Activated naive CD4-positive, alpha-beta T cell treated with anti-CD3 and anti-CD28 coated beads for 36 hours (primary cell): ENCODE results near the gene CFAP210. TPM values are rescaled to one million over a fixed set of nuclear protein-coding genes. Genes with fewer than 3 reads are reported as not detected.
A peak's percentile ranks its signal among the peaks of the same experiment; 100 is the strongest.

Experiments used
- CTCF ChIA-PET: fragments of 350-600 bp; sonication (Branson Sonifier 250); formaldehyde crosslinking; loops from one replicate; lab custom pipeline; 2021; ENCODE audit warnings: antibody characterized with exemption; lab: Charles Lee
- DNase-seq: peaks from one replicate; pipeline ENCODE4 v3.0.0-alpha.2; 2020
- H3K27ac Mint-ChIP-seq: one replicate; pipeline ENCODE4 v1.8.0; 2021; ENCODE audit warnings: mild to moderate bottlenecking, mixed read lengths
- H3K27me3 Mint-ChIP-seq: one replicate; pipeline ENCODE4 v1.8.0; 2021; ENCODE audit warnings: low read depth, mixed read lengths
- H3K36me3 Mint-ChIP-seq: one replicate; pipeline ENCODE4 v1.8.0; 2021; ENCODE audit warnings: low read depth, mixed read lengths
- H3K4me1 Mint-ChIP-seq: one replicate; pipeline ENCODE4 v1.8.0; 2021; ENCODE audit warnings: low read depth, mixed read lengths
- H3K4me3 Mint-ChIP-seq: one replicate; pipeline ENCODE4 v1.8.0; 2021; ENCODE audit warnings: mild to moderate bottlenecking, moderate library complexity, mixed read lengths
- H3K9me3 Mint-ChIP-seq: one replicate; pipeline ENCODE4 v1.8.0; 2021; ENCODE audit warnings: mixed read lengths
- intact Hi-C: fragments of 100-400 bp; cut with micrococcal nuclease; formaldehyde crosslinking; loops from one replicate; pipeline ENCODE4 v1.15.1; 2023
- total RNA-seq, 2 experiments: library from RNA; stranded (reverse); gene quantifications; one replicate each; pipeline ENCODE4 v1.2.3, GENCODE V29; 2021

CFAP210 gene
- total RNA-seq: not detected

- Mint-ChIP-seq H3K4me3 (peak within 1 kb of the TSS; percentile 84), H3K9me3 (peaks cover 4% of the 10 kb centered on the region), H3K27me3 (no peaks in the 10 kb centered on the region), H3K27ac (peak within 1 kb of the TSS; percentile 71), H3K36me3 (peaks cover 8% of the 10 kb centered on the region), H3K4me1 (peaks cover 13% of the 10 kb centered on the region)
- DNase-seq: peak; percentile 98
- intact Hi-C loops: loop anchor here (1.0 to 10.0 kb wide), 11 partner anchors 39 to 802 kb away; partner anchors contain the start of genes BBS5, FASTKD1, KLHL23 and LRP2
- CTCF ChIA-PET: no interaction called here
Observed at GRCh38 chr2:169694113-169694893, at the start of gene CFAP210, which contains the start of gene PHOSPHO2. CFAP210 (minus strand) TSS chr2:169694405; CDS start chr2:169694327, 78 bp downstream. PHOSPHO2 (plus strand) TSS chr2:169694469; CDS start chr2:169700972, 6,503 bp downstream.

DNA sequence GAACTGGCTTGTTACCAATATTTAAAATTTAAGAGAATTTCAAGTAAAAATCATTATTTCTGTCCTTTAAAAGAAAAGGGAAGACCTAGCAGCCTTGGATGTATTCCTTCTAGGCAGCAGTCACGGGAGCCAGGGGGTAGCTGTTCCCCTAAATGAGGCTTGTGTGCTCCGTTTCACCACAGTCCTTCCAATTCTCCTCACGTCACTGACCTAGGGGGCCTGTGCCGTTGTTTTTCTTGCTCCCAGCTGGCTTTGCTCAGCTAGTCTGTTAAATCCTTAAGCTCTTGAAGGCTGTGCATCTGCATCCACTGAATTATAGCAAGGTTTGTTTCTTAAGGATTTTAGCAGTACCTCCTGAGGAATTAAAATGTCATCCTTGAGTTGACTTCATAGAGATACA lies 49.3 kb upstream of the CFAP210 start:
- Mint-ChIP-seq H3K36me3 (peaks cover 4% of the 10 kb centered on the region), H3K4me1 (peaks cover 2% of the 10 kb centered on the region), H3K9me3 (no peaks in the 10 kb centered on the region), H3K4me3 (no peak overlapping the region), H3K27ac (no peak overlapping the region), H3K27me3 (no peaks in the 10 kb centered on the region)
- intact Hi-C loops: no loop called here
- DNase-seq: no peak
- CTCF ChIA-PET: no interaction called here

DNA sequence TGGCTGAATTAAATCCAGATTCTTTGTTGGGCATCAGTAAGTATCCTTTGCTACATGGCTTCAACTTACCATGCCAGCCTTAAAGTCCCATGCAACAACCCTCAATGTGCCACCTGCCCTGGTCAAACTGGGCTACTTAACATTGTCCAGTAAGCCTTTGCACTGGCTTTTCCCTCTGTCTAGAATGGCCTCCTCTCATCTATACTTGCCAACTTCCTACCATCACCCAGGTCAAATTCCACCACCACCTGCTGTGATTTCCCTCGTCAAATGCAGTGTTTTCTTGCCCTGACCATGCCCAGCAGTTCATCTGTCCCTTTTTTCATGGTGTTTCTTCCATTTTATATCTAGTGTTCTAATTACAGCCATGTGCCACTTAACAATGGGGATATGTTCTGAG lies 45.1 kb upstream of the CFAP210 start:
- Mint-ChIP-seq H3K36me3 (peaks cover 4% of the 10 kb centered on the region), H3K4me1 (peaks cover 5% of the 10 kb centered on the region), H3K27ac (no peak overlapping the region), H3K27me3 (peaks cover 22% of the 10 kb centered on the region), H3K4me3 (no peak overlapping the region), H3K9me3 (no peaks in the 10 kb centered on the region)
- CTCF ChIA-PET: no interaction called here
- intact Hi-C loops: no loop called here
- DNase-seq: no peak

- Mint-ChIP-seq H3K36me3 (no peaks in the 10 kb centered on the region), H3K27ac (no peak overlapping the region), H3K27me3 (peaks cover 23% of the 10 kb centered on the region), H3K4me1 (peaks cover 5% of the 10 kb centered on the region), H3K4me3 (no peak overlapping the region), H3K9me3 (no peaks in the 10 kb centered on the region)
- intact Hi-C loops: no loop called here
- no peak for DNase-seq
- CTCF ChIA-PET: no interaction called here
Observed at GRCh38 chr2:169738566-169739229, 44.5 kb upstream of the CFAP210 start.

GRCh38 chr2:169736902-169737301 lies 42.7 kb upstream of the CFAP210 start:
- Mint-ChIP-seq H3K27ac (no peak overlapping the region), H3K36me3 (no peaks in the 10 kb centered on the region), H3K4me1 (peaks cover 7% of the 10 kb centered on the region), H3K9me3 (no peaks in the 10 kb centered on the region), H3K27me3 (peaks cover 37% of the 10 kb centered on the region), H3K4me3 (no peak overlapping the region)
- CTCF ChIA-PET: no interaction called here
- intact Hi-C loops: no loop called here
- no peak for DNase-seq

DNA sequence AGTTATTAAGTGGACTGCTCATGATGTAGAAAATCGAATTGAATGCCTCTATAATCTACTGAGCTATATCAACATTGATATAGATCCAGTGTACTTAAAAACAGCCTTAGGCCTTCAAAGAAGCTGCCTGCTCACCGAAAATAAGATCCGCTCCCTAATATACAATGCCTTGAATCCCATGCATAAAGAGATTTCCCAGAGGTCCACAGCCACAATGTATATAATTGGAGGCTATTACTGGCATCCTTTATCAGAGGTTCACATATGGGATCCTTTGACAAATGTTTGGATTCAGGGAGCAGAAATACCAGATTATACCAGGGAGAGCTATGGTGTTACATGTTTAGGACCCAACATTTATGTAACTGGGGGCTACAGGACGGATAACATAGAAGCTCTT lies 41.4 kb upstream of the CFAP210 start:
- CTCF ChIA-PET: no interaction called here
- intact Hi-C loops: no loop called here
- Mint-ChIP-seq H3K4me1 (peaks cover 7% of the 10 kb centered on the region), H3K27me3 (peaks cover 37% of the 10 kb centered on the region), H3K27ac (no peak overlapping the region), H3K9me3 (no peaks in the 10 kb centered on the region), H3K4me3 (no peak overlapping the region), H3K36me3 (no peaks in the 10 kb centered on the region)
- no peak for DNase-seq

GRCh38 chr2:169734169-169734847 lies 40.1 kb upstream of the CFAP210 start:
- Mint-ChIP-seq H3K27ac (no peak overlapping the region), H3K4me3 (peak overlapping the region; percentile 66), H3K27me3 (peaks cover 37% of the 10 kb centered on the region), H3K4me1 (peaks cover 7% of the 10 kb centered on the region), H3K9me3 (no peaks in the 10 kb centered on the region), H3K36me3 (no peaks in the 10 kb centered on the region)
- DNase-seq: peak; percentile 30
- intact Hi-C loops: no loop called here
- CTCF ChIA-PET: no interaction called here

DNA sequence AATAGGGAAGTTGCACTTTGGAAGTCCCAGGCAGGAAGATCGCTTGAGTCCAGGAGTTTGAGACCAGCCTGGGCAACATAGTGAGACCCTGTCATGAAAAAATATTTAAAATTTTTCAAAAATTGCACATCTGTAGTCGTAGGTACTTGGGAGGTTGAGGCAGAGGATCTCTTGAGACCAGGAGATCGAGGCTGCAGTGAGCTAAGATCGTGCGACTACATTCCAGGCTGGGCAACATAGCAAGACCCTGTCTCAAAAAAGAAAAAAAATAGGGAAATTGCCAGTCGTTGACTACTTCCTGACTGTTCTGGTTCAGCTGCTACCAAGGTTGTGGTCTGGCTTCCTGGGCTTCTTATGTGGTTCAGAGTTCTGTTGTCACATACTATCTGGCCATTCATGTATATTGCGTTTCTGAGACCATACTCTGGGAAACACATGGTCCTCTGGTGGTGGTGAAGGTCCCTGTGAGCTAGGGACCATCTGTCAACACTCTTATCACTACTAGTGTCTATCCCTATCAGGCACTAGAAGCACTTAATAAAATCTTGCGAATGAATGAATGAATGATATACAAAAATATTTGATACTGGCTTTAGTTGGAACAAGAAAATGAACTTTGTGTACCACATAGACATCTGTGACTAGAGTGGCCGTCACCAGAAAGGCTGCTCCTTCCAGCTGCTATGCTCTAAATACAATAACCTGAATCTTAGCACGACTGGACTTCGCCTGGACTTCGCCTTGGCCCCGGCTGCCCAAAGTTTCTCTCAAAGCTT lies 38.6 kb upstream of the CFAP210 start:
- intact Hi-C loops: loop anchor here (1.0 kb wide), 1 partner anchor 38 kb away; the partner anchor contains the start of genes CFAP210 and PHOSPHO2

DNA sequence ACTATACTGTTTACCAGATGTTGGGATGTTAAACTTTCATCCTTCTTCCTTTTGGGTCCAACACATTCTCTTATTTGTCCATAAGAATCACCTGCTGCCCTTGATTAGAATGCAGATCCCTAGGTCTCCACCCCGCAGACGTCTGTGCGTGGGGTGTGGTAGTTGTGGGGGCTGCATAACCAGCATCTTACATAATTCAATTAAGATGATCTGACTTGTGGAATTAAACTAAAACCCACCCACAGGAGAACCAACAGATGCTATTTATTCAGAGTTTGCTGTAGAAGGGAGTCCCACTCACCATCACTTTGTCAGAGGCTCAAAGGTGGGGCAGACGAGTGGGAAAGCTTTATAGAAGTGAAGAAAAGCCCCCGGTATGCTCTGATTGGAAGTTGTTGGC lies 37.9 kb upstream of the CFAP210 start:
- Mint-ChIP-seq H3K27ac (no peak overlapping the region), H3K4me3 (no peak overlapping the region), H3K27me3 (peaks cover 37% of the 10 kb centered on the region), H3K4me1 (peaks cover 5% of the 10 kb centered on the region), H3K9me3 (no peaks in the 10 kb centered on the region), H3K36me3 (no peaks in the 10 kb centered on the region)
- intact Hi-C loops: no loop called here
- CTCF ChIA-PET: no interaction called here
- no peak for DNase-seq

More for the DNA sequence above, 38.6 kb upstream of the CFAP210 start:
- Mint-ChIP-seq H3K4me3 (peak overlapping the region; percentile 82), H3K27ac (no peak overlapping the region), H3K36me3 (no peaks in the 10 kb centered on the region), H3K27me3 (peaks cover 37% of the 10 kb centered on the region), H3K9me3 (no peaks in the 10 kb centered on the region), H3K4me1 (peaks cover 5% of the 10 kb centered on the region)
- CTCF ChIA-PET: no interaction called here
- no peak for DNase-seq

GRCh38 chr2:169729274-169729605 lies 35.0 kb upstream of the CFAP210 start:
- H3K27me3 Mint-ChIP-seq: peaks cover 14% of the 10 kb centered on the region
- peaks cover 3% of the 10 kb centered on the region for H3K4me1 Mint-ChIP-seq
- no peak overlapping the region for H3K4me3 Mint-ChIP-seq
- H3K36me3 Mint-ChIP-seq: no peaks in the 10 kb centered on the region
- DNase-seq: no peak
- CTCF ChIA-PET: no interaction called here
- intact Hi-C loops: no loop called here
- no peak overlapping the region for H3K27ac Mint-ChIP-seq
- no peaks in the 10 kb centered on the region for H3K9me3 Mint-ChIP-seq

GRCh38 chr2:169727065-169727464 lies 32.9 kb upstream of the CFAP210 start:
- no peak overlapping the region for H3K27ac Mint-ChIP-seq
- H3K9me3 Mint-ChIP-seq: no peaks in the 10 kb centered on the region
- CTCF ChIA-PET: no interaction called here
- H3K4me1 Mint-ChIP-seq: no peaks in the 10 kb centered on the region
- no peaks in the 10 kb centered on the region for H3K36me3 Mint-ChIP-seq
- intact Hi-C loops: no loop called here
- no peak overlapping the region for H3K4me3 Mint-ChIP-seq
- peaks cover 1% of the 10 kb centered on the region for H3K27me3 Mint-ChIP-seq
- DNase-seq: no peak

GRCh38 chr2:169721016-169721415 lies 26.8 kb upstream of the CFAP210 start:
- no peaks in the 10 kb centered on the region for H3K4me1 Mint-ChIP-seq
- H3K9me3 Mint-ChIP-seq: no peaks in the 10 kb centered on the region
- H3K4me3 Mint-ChIP-seq: no peak overlapping the region
- intact Hi-C loops: no loop called here
- no peaks in the 10 kb centered on the region for H3K27me3 Mint-ChIP-seq
- CTCF ChIA-PET: no interaction called here
- no peak overlapping the region for H3K27ac Mint-ChIP-seq
- no peak for DNase-seq
- H3K36me3 Mint-ChIP-seq: no peaks in the 10 kb centered on the region
